Vagina (tissue), 2 donors: ENCODE measurements around the gene ENTPD8. TPM values are rescaled to one million over a fixed set of nuclear protein-coding genes. Genes with fewer than 3 reads are reported as not detected.

ENCODE experiments used
- DNase-seq, 2 donors: peaks; one replicate each; pipeline ENCODE4 v3.0.0-alpha.2; 2017; ENCODE audit errors: extremely low spot score in 2 of 2
- H3K27ac ChIP-seq: fragments of 200-600 bp; sonication (generic); one replicate; pipeline ENCODE4 v1.5.1; 2019
- H3K27me3 ChIP-seq: fragments of 200-600 bp; sonication (generic); one replicate; pipeline ENCODE4 v1.5.1; 2019
- H3K36me3 ChIP-seq, 2 donors: fragments of 200-600 bp; sonication (generic); one replicate each; pipeline ENCODE4 v1.5.1; 2017 to 2019
- H3K4me1 ChIP-seq: fragments of 200-600 bp; sonication (generic); one replicate; pipeline ENCODE4 v1.5.1; 2019
- H3K4me3 ChIP-seq, 2 donors: fragments of 200-600 bp; sonication (generic); 1 replicate in 1 of 2; 2 replicates in 1 of 2; pipeline ENCODE4 v1.5.1; 2016 to 2019
- H3K9me3 ChIP-seq: fragments of 200-600 bp; sonication (generic); one replicate; pipeline ENCODE4 v1.5.1; 2019
- CTCF ChIP-seq, 3 experiments: fragments of 450-650 bp in 2 of 3; fragments of 200-600 bp in 1 of 3; sonication (generic) in 1 of 3; IDR thresholded peaks; one replicate each; pipeline ENCODE4 v1.5.1; 2017 to 2019; ENCODE audit warnings: antibody characterized with exemption in 3 of 3, mild to moderate bottlenecking in 2 of 3, moderate library complexity in 2 of 3
- POLR2A ChIP-seq, 2 donors: fragments of 450-650 bp; IDR thresholded peaks; one replicate each; pipeline ENCODE4 v1.6.1; 2017; ENCODE audit warnings: antibody characterized with exemption in 2 of 2, mild to moderate bottlenecking in 2 of 2, moderate library complexity in 2 of 2
- POLR2AphosphoS5 ChIP-seq, 2 donors: sonication (generic); formaldehyde crosslinking; IDR thresholded peaks; one replicate each; pipeline ENCODE4 v1.9.0; 2017; ENCODE audit warnings: antibody characterized with exemption in 2 of 2, mild to moderate bottlenecking in 2 of 2, low read depth in 1 of 2; ENCODE audit not compliant: insufficient read depth in 1 of 2
- intact Hi-C: fragments of 100-400 bp; cut with DNase I; formaldehyde crosslinking; loops from one replicate; pipeline ENCODE4 v1.15.1; 2023
- total RNA-seq: library from RNA; depleted of rRNA; stranded (reverse); fragments of >200 nt; gene quantifications from one replicate; pipeline ENCODE4 v1.2.3, GENCODE V29; 2016

ENTPD8 gene
- total RNA-seq, 1 donor from 2014 or later: not detected

- Histone ChIP-seq H3K9me3 (no peaks in the 10 kb centered on the region), H3K36me3 (no peaks in the 10 kb centered on the region), H3K27ac (no peak overlapping the region), H3K4me3 (no peak overlapping the region), H3K4me1 (peaks cover 21% of the 10 kb centered on the region), H3K27me3 (no peaks in the 10 kb centered on the region)
- no peak for DNase-seq
- no peak for TF ChIP-seq CTCF (IDR thresholded peaks at IDR 0.05)
- no peak for TF ChIP-seq POLR2A (IDR thresholded peaks at IDR 0.05)
- no peak for TF ChIP-seq POLR2AphosphoS5 (IDR thresholded peaks at IDR 0.05; ENCODE audit: insufficient read depth in 1 of 2, low read depth in 1 of 2)
- intact Hi-C loops: no loop called here
Measured at GRCh38 chr9:137439158-137439714, 1.9 kb downstream of the ENTPD8 start.

- H3K27ac ChIP-seq: no peak overlapping the region
- TF ChIP-seq POLR2AphosphoS5 (IDR thresholded peaks at IDR 0.05; ENCODE audit: insufficient read depth in 1 of 2, low read depth in 1 of 2) (no peak), POLR2A (IDR thresholded peaks at IDR 0.05) (no peak), CTCF (IDR thresholded peaks at IDR 0.05) (no peak)
- intact Hi-C loops: no loop called here
- H3K36me3 ChIP-seq: no peaks in the 10 kb centered on the region
- H3K27me3 ChIP-seq: no peaks in the 10 kb centered on the region
- DNase-seq: no peak
- H3K9me3 ChIP-seq: no peaks in the 10 kb centered on the region
- no peak overlapping the region for H3K4me3 ChIP-seq
- peaks cover 21% of the 10 kb centered on the region for H3K4me1 ChIP-seq
Measured at GRCh38 chr9:137438591-137439157, 2.5 kb downstream of the ENTPD8 start.

GRCh38 chr9:137437691-137438590 is 3.2 kb downstream of the ENTPD8 start:
- H3K27ac ChIP-seq: no peak overlapping the region
- H3K4me3 ChIP-seq: no peak overlapping the region
- H3K36me3 ChIP-seq: no peaks in the 10 kb centered on the region
- intact Hi-C loops: no loop called here
- no peak for DNase-seq
- H3K9me3 ChIP-seq: no peaks in the 10 kb centered on the region
- H3K27me3 ChIP-seq: no peaks in the 10 kb centered on the region
- H3K4me1 ChIP-seq: peaks cover 21% of the 10 kb centered on the region
- no peak for TF ChIP-seq CTCF (IDR thresholded peaks at IDR 0.05)
- no peak for TF ChIP-seq POLR2A (IDR thresholded peaks at IDR 0.05)
- no peak for TF ChIP-seq POLR2AphosphoS5 (IDR thresholded peaks at IDR 0.05; ENCODE audit: insufficient read depth in 1 of 2, low read depth in 1 of 2)

- H3K36me3 ChIP-seq: no peaks in the 10 kb centered on the region
- peaks cover 21% of the 10 kb centered on the region for H3K4me1 ChIP-seq
- no peak overlapping the region for H3K27ac ChIP-seq
- TF ChIP-seq POLR2AphosphoS5 (IDR thresholded peaks at IDR 0.05; ENCODE audit: insufficient read depth in 1 of 2, low read depth in 1 of 2): no peak
- no peak for TF ChIP-seq CTCF (IDR thresholded peaks at IDR 0.05)
- no peak for TF ChIP-seq POLR2A (IDR thresholded peaks at IDR 0.05)
- intact Hi-C loops: no loop called here
- no peaks in the 10 kb centered on the region for H3K27me3 ChIP-seq
- no peak overlapping the region for H3K4me3 ChIP-seq
- no peak for DNase-seq
- no peaks in the 10 kb centered on the region for H3K9me3 ChIP-seq
Measured at GRCh38 chr9:137436761-137437600, 4.2 kb downstream of the ENTPD8 start.
